OCI-LY1 (cell line): ENCODE measurements around the gene ATP8B2.

ENCODE experiments used
- EZH2 ChIP-seq: fragments of 200-600 bp; sonication (generic), shearing (Covaris generic); IDR thresholded peaks from 2 replicates; pipeline ENCODE4 v1.8.0; 2017; ENCODE audit warnings: borderline replicate concordance, mixed run types, mild to moderate bottlenecking, antibody characterized with exemption, low read length, moderate library complexity, mixed read lengths
- TF ChIP-seq, protein P1 (sequence below): fragments of 200-600 bp; sonication (generic), shearing (Covaris generic); IDR thresholded peaks from 2 replicates; pipeline ENCODE4 v1.5.1; 2017; ENCODE audit warnings: mild to moderate bottlenecking, antibody characterized with exemption, low read length, moderate library complexity, mixed read lengths

DNA sequence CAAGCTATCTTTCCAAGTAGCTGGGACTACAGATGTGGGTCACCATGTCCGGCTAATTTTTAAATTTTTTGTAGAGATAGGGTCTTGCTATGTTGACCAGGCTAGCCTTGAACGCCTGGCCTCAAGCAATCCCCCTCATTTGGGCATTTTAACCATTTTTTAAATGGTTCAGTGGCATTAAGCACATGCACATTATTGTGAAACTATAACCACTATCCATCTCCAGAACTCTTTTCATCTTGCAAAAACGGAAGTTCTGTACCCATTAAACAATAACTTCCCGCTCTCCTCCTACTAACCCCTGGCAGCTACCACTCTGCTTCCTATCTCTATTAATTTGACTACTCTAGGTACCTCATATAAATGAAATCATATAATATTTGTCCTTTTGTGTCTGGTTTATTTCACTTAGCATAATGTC, 75.1 kb downstream of the ATP8B2 start:
- TF ChIP-seq, protein P1, sequence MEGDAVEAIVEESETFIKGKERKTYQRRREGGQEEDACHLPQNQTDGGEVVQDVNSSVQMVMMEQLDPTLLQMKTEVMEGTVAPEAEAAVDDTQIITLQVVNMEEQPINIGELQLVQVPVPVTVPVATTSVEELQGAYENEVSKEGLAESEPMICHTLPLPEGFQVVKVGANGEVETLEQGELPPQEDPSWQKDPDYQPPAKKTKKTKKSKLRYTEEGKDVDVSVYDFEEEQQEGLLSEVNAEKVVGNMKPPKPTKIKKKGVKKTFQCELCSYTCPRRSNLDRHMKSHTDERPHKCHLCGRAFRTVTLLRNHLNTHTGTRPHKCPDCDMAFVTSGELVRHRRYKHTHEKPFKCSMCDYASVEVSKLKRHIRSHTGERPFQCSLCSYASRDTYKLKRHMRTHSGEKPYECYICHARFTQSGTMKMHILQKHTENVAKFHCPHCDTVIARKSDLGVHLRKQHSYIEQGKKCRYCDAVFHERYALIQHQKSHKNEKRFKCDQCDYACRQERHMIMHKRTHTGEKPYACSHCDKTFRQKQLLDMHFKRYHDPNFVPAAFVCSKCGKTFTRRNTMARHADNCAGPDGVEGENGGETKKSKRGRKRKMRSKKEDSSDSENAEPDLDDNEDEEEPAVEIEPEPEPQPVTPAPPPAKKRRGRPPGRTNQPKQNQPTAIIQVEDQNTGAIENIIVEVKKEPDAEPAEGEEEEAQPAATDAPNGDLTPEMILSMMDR, result no peak
- TF ChIP-seq EZH2, result no peak
